GM19455 (cell line): ENCODE results near the gene S100A13.
"Not testable (repeated sequence)": the region's sequence is repeated elsewhere in the genome, so short reads cannot be mapped to it uniquely, and the experiment has no call there.

ENCODE experiments used
- ATAC-seq: cut with Tn5 transposase; IDR thresholded peaks from one replicate; pipeline ENCODE4 v1.9.1; 2021; ENCODE audit not compliant: unreplicated experiment

Gene S100A13

DNA sequence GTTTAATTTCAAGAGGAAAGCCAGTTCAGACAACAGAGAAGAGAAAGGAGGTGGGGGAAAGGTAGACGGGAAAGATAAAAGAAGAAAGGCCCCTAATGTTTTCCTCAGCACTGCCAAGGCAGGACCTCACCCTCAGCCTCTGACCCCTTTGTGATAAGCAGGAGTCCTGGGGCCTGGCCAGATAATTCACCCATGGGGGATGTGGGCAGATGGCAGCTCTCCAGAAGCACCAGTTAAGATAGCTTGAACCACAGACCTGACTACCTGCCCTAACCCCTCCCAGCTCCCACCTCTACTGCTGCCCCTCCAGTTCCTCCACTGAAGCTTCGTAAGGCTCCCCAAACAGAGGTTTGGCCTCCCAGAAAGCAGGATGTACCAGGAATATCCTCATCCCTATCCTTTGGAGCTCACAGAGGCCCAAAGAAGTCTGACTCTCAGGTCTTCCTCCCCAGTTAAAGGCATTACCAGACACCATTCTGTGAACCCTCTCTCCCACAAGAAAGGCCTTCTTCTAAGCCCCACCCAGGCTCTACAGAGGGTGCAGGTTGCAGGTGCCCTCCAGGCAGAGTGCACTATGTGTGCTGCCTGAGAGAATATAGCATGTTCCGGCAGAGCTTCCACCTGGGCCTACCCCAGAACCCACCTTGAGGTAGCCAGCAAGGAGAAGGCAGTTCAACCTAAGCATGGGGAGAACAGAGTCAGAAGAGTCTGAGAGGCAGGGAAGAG, 22.0 kb upstream of the S100A13 start:
- ATAC-seq = no peak

DNA sequence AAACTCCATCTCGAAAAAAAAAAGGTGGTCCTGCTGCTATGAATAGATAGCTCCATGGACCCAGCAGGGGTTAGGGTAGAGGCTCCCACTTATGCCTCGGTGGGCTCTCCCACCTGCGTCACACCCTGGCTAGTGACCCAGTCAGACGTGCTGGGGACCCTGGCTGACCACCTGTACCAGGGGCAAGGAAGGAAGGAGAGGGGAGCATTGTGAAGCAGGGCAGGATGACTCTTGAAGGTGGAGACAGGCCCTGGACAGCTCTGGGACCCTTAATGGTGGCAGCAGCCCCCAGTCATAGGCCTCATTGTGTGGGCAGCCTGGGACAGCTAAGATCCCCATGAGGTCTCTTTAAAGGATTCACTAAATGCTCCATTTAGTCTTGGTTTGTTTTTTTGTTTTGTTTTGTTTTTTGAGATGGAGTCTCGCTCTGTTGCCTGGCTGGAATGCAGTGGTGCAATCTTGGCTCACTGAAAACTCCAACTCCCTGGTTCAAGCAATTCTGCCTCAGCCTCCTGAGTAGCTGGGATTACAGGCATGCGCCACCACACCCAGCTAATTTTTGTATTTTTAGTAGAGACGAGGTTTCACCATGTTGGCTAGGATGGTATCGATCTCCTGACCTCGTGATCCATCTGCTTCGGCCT, 20.8 kb upstream of the S100A13 start:
- ATAC-seq = no peak

DNA sequence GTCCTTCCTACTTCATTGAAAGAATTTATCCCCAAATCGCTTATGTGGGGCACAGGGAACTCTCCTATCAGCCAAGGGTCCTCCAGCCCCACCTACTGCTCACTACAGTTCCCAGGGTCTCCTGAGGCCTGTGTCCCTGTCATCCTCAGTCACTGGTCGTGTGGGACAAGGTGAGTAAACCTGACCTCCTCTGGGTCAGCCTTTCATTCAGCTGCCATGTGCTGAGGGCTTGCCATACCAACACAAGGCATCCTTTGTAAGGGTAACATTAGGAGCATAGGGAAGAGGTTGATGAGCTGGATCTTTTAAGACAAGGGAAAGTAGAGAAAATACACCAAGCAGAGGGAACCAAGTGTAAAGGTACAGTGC, 20.0 kb upstream of the S100A13 start:
- no peak for ATAC-seq

DNA sequence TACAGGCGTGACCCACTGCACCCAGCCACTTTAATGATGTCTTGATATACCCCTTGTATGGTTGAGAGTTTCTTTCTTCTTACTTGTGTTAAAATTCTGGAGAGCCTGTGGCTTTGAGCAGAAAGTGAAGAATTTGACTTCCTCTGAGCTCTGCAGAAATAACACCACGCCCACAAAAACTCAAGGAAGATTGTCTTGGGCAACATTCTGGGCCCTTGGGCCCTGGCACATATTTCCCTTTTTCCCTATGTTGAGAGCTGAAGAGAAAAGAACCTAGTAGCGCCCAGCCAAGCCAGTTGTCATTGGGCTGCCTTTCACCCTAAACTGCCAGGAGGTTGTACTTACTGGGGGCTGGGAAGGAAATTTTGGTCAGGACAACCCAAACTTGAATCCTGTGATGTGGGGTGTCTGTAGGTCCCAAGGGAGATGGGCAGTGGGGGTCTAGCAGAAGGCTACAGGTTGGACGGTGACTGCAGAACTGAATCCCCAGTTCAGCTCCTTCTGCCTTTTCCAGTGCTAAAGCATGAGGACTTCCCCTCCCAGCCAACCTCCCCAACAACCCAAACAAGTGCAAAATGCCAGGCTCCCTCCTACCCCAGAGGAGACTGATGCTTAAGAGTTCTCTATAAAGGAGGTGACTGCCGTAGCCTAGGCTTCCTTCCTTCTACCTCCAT, 19.5 kb upstream of the S100A13 start:
- no peak for ATAC-seq

DNA sequence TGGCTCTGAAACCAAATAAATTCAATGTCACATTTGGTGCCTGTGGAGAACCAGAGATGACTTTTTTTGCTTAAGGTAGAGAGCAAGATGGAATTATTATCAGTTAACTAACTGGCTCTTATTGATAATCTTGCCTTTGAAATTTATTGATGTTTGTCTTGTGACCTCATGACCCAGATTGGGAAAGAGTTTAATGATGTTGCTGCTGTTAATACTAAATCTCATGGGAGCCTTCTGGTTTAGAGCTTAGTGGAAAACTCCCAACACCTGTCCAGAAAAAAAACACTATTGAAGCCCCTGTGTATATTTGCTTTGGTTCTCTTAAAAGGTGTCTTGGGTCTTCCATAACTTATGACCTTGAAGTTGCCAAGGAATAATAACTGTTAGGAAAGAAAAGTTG, 16.5 kb upstream of the S100A13 start:
- no peak for ATAC-seq

DNA sequence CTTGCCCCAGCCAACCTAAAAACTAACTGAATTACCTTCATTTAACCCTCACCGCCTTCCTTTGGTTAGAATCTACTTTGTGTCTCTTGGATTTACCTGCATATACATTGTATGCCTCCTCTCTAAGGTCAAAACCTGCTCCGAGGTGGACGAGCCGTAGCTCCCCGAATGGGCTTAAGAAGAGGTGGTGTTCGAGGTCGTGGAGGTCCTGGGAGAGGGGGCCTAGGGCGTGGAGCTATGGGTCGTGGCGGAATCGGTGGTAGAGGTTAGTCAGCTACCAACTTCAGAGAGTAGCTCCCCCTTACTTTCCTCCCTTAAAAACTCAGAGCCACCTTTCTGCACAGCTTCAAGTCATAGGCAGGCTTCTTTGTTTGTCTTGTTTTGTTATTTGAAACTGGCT, 15.8 kb upstream of the S100A13 start:
- ATAC-seq = no peak

DNA sequence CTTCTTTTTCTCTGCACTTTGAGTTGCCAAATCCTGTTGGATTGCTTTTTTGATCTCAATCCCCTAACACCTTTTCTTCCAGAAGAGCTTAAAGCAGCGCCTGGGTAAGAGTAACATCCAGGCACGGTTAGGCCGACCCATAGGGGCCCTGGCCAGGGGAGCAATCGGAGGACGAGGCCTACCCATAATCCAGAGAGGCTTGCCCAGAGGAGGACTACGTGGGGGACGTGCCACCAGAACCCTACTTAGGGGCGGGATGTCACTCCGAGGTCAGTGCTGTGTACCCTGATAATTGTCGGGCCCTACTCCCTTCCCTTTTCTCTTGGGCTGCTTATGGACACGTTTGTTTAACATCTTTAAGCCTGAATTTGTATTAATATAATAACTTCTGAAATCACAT, 14.9 kb upstream of the S100A13 start:
- no peak for ATAC-seq

DNA sequence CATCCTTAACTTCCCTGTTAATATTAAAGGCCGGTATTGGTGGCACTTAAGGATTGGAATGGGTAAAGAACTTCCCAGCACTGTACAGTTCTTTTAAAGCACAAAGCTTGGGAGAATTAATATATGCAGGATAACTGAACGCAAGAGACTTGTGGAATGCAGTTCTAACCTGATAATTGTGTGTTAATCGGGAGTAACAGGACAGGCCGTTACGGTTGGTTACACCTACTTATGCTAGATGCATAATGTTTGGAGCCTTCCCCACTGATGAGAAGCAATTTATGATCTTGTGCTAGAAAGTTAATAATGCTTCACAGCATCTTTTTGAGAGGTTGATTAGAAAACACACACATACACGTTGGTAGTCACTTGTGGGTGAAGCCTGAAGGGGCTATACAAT, 13.6 kb upstream of the S100A13 start:
- no peak for ATAC-seq

DNA sequence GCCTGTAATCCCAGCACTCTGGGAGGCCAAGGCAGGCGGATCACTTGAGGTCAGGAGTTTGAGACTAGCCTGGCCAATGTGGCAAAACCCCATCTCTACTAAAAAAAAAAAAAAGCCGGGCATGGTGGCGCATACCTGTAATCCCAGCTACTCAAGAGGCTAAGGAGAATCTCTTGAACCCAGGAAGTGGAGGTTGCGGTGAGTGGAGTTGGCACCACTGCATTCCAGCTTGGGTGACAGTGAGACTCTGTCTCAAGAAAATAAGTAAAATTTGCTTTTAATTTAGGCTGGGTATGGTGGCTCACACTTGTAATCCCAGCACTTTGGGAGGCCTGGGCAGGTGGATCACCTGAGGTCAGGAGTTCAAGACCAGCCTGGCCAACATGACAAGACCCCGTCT, 12.9 kb upstream of the S100A13 start:
- not testable (repeated sequence) for ATAC-seq

DNA sequence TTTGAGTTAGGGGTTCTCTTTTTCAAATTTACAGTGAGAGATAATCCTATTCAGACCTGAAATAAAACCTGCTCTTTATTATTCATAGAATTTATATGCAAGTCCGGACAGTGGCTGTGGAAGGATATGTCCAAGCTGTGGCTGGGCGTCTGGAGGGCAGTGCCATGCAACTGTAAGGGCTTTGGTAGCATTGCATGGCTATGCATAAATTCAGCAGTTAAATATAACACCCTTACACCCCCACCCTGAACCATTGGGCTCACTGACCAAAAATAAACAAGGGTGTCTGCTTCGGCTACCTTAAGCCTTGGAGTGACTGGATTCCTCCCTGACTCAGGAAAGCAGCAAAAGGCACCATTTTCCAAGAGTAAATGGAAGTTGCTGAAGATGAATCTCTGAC, 12.0 kb upstream of the S100A13 start:
- no peak for ATAC-seq

DNA sequence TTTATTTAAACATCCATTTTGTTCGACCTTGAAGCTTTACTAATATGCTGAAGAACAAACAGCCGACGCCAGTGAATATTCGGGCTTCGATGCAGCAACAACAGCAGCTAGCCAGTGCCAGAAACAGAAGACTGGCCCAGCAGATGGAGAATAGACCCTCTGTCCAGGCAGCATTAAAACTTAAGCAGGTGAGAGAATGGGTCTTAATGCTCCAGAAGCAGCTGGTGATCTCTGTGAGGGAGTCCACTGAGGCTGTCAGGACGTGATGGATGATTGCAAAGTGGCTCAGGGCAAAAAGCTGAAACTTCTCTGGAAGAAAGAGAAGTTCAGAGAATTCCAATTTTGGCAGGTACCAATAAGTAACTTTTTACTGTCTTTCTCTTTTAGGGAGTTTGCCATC, 11.0 kb upstream of the S100A13 start:
- no peak for ATAC-seq

DNA sequence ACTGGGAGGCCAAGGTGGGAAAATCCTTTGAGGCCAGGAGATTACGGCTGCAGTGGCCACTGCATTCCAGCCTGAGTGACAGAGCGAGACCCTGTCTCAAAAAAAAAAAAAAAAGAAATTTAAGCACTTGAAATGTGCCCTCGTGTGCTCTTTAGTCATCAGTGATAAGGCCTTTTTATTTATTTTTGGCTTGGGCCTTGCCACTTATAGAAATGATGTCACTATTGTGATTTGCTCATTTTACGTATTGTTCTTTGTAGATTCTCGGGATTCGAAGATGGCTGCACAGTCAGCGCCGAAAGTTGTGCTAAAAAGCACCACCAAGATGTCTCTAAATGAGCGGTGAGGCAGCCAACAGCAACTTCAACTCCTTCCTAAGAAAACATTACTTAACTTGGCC, 9.0 kb upstream of the S100A13 start:
- ATAC-seq = no peak

DNA sequence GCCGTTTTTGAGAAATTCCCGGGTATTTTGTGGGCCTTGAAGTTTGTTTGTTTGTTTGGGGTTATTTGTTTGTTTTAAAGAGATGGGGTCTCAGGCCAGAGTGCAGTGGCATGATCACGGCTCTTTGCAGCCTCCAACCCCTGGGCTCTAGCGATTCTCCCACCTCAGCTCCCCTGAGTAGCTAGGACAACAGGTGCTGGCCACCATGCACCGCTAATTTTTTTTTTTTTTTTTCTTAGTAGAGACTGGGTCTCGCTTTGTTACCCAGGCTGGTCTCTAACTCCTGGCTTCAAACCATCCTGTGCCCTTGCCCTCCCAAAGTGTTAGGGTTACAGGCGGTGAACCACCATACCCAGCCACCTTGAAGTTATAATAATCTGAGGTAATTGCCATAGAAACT, 8.6 kb upstream of the S100A13 start:
- no peak for ATAC-seq

DNA sequence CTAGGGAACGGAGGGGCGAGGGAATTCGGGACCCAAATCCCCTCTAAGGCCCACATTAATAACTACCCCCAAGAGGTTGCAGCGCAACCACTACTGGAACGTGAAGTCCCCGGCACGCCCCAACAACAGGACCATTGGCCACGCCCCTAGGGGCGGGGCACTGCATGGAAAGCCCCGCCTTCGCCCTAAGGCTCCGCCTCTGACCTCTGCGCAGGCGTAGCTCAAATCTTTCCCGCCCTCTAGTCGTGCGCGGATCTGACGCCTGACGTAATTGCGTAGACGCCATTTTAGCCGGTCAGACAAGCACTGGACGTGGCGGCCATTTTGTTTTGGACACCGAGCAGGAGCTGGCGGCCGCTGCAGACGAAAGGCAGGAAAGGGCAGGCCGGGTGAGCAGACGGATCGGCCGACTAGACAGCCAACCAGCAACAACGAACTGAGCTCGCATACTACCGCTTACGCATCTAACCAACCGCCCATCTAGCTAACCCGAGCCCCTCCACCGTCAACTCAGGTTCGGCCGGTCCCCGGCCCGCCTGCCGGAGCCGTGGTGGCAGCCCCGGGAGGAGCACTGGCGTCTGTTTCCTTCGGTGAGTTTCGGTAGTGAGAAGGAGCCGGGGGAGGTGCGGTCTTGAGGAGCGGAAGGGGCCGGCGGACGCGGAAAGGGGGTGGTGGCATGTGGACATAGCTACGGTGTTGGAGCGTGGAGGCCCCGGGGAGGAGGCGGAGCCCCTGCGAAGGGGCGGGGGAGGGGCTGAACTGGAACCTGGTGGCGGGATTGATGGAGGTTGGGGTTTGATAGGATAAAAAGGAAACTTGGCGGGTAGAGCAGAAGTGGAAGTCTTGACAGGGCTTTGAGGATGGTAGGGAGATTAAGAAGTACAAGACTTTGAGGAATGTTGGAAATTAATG, 6.7 kb upstream of the S100A13 start, which contains the start of gene CHTOP:
Gene CHTOP (plus strand): TSS at position 313 of the 912 bp plus-strand sequence. CDS start 2,523 bp downstream, outside the sequence.
- ATAC-seq = peak; percentile 85

DNA sequence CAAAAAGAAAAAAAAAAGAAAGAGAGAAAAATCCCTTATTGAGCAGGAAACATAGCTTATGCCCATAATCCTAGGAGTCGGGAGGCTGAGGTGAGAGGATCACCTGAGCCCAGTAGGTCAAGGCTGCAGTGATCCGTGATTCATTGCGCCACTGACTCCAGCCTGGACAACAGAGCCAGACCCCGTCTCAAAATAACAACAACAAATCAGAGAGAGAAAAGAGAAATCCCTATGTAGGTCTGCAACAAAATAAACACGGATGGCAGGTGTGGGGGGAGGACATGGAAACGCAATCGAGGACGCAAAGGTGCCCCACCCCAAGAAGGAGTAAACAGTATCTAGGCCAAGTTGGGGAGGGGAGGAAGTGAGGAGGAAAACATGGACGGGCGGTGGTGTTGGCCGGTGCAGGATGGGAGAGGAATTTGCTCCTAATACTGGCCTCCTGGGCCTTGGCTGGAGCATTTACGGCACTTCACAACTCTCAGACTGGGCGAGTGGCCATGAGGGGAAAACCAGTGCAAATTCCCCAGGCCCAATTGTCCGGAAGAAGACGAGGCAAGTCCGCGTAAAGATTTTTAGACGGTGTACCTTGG, 6.0 kb upstream of the S100A13 start:
- ATAC-seq = peak; percentile 5

DNA sequence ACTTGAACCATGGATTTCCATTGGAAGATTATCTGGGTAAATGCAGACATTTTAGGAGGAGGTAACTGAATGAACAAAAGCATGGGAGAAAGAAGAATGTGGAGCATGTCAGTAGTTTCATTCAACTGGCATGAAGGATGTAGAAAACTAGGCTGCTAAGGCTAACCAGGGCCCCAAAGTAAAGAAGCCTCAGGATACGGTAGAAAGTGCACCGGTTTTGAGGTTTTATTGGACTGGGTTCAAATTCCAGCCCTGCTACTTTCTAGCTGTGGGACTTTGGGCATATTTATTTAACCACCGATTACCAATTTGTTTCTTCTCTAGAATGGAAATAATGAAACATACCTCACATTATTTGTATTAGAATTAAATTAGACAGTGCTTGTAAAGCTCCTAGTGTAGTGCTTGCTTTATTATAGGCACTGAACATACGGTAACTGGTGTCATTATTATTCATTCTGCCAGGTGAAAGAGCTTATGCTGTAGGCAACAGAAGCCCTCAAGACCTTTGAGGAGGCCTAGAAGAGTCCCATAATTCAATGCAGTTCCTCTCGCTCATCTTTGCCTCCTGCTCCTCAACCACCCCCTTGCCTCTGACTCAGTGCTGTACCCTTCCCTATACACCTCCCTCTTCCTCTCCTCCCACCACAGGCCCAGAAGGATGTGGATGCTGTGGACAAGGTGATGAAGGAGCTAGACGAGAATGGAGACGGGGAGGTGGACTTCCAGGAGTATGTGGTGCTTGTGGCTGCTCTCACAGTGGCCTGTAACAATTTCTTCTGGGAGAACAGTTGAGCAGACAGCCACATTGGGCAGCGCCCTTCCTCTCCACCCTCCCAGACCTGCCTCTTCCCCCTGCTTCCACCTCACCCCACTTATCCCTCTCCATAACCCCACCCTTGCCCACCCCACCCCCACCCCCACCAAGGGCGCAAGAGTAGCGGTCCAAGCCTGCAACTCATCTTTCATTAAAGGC, 4.0 kb upstream of the S100A13 start:
- no peak for ATAC-seq

DNA sequence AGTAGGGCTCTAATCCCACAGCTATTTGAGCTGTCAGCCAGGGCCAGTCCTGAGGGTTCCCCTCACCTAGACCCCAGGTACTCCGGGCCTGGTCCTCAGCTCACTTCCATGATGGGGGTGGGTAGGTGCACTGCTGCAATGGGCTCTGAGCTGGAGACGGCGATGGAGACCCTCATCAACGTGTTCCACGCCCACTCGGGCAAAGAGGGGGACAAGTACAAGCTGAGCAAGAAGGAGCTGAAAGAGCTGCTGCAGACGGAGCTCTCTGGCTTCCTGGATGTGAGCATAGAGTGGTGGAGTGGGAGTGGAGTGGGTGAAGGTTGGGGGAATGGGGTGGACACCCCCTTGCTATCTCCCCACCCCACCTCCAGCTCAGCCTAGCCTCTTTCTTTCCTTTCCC, 3.1 kb upstream of the S100A13 start:
- no peak for ATAC-seq

DNA sequence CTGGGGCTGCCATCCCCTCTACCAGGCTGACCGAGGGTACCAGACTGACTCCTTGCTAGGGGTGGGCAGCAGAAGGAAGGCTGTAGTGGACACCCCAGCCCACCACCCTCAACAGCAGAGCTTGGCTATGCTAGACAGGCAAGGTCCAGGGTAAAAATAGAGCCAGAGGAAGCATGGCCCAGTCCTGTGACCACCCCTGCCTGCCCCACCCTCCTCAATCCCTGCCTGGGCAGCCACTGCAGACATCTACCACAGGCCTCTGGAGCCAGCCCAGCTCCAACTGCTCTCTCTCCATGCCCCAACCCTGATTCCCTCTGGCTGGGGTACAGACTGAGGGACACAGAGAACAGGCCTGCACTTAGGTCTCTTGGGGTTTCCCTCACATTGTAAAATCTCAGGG, 2.7 kb upstream of the S100A13 start:
- ATAC-seq = no peak

DNA sequence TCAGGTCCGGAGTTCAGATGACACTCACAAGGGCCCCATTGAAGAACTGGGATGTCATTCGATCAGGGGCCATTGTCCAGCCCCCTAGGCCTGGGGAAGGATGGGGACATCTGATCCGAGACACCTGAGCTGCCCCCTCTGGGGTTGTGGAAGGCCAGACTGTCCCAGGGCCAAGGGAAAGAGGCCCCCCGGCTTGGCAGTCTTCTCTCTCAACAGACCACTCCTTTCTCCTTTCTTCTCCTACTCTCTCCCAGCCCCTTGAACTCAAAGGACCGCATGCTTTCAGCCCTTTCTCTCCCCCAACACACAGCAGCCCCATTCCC, 2.0 kb upstream of the S100A13 start:
- no peak for ATAC-seq
